ENCODE results near the gene PLXND1. TPM values are rescaled to one million over a fixed set of nuclear protein-coding genes. Genes with fewer than 3 reads are reported as not detected.

PLXND1 gene
- total and polyA plus RNA-seq, 9 donors: 91.2 to 175 (median 141) TPM

DNA sequence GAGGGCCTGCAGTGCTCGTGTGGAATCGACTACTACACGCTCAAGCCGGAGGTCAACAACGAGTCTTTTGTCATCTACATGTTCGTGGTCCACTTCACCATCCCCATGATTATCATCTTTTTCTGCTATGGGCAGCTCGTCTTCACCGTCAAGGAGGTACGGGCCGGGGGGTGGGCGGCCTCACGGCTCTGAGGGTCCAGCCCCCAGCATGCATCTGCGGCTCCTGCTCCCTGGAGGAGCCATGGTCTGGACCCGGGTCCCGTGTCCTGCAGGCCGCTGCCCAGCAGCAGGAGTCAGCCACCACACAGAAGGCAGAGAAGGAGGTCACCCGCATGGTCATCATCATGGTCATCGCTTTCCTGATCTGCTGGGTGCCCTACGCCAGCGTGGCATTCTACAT, 74.2 kb downstream of the PLXND1 start:
- H3K4me1 ChIP-seq (ENCODE audit: control insufficient read depth, insufficient read depth, low read length): peaks cover 16% of the 10 kb centered on the region
- WGBS (ENCODE audit: insufficient coverage): 94% methylated on average over 20 of the region's 20 CpGs
- no peaks in the 10 kb centered on the region for H3K36me3 ChIP-seq (ENCODE audit: control insufficient read depth, insufficient read depth, low read length)
- no peak overlapping the region for H3K27ac ChIP-seq (ENCODE audit: low read length)
- no peak for DNase-seq
- H3K27me3 ChIP-seq (ENCODE audit: control insufficient read depth, insufficient read depth, low read length): no peaks in the 10 kb centered on the region
- no peaks in the 10 kb centered on the region for H3K9me3 ChIP-seq (replicated peaks; ENCODE audit: control insufficient read depth, low read depth, low read length)
- no peak overlapping the region for H3K4me3 ChIP-seq (ENCODE audit: low read length)

DNA sequence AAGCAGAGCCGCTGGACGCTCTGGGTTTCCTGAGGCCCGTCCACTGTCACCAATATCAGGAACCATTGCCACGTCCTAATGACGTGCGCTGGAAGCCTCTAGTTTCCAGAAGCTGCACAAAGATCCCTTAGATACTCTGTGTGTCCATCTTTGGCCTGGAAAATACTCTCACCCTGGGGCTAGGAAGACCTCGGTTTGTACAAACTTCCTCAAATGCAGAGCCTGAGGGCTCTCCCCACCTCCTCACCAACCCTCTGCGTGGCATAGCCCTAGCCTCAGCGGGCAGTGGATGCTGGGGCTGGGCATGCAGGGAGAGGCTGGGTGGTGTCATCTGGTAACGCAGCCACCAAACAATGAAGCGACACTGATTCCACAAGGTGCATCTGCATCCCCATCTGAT, 74.8 kb downstream of the PLXND1 start:
- Histone ChIP-seq H3K27ac (ENCODE audit: low read length) (no peak overlapping the region), H3K27me3 (ENCODE audit: control insufficient read depth, insufficient read depth, low read length) (no peaks in the 10 kb centered on the region), H3K4me1 (ENCODE audit: control insufficient read depth, insufficient read depth, low read length) (peaks cover 16% of the 10 kb centered on the region), H3K4me3 (ENCODE audit: low read length) (no peak overlapping the region), H3K9me3 (replicated peaks; ENCODE audit: control insufficient read depth, low read depth, low read length) (no peaks in the 10 kb centered on the region), H3K36me3 (ENCODE audit: control insufficient read depth, insufficient read depth, low read length) (no peaks in the 10 kb centered on the region)
- DNase-seq: no peak
- WGBS (ENCODE audit: insufficient coverage): 94% methylated on average over 9 of the region's 11 CpGs

DNA sequence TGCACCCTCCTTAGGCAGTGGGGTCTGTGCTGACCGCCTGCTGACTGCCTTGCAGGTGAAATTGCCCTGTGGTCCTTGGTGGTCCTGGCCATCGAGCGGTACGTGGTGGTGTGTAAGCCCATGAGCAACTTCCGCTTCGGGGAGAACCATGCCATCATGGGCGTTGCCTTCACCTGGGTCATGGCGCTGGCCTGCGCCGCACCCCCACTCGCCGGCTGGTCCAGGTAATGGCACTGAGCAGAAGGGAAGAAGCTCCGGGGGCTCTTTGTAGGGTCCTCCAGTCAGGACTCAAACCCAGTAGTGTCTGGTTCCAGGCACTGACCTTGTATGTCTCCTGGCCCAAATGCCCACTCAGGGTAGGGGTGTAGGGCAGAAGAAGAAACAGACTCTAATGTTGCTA, 75.7 kb downstream of the PLXND1 start:
- Histone ChIP-seq H3K36me3 (ENCODE audit: control insufficient read depth, insufficient read depth, low read length) (no peaks in the 10 kb centered on the region), H3K27me3 (ENCODE audit: control insufficient read depth, insufficient read depth, low read length) (no peaks in the 10 kb centered on the region), H3K9me3 (replicated peaks; ENCODE audit: control insufficient read depth, low read depth, low read length) (no peaks in the 10 kb centered on the region), H3K4me3 (ENCODE audit: low read length) (no peak overlapping the region), H3K4me1 (ENCODE audit: control insufficient read depth, insufficient read depth, low read length) (peaks cover 16% of the 10 kb centered on the region), H3K27ac (ENCODE audit: low read length) (no peak overlapping the region)
- no peak for DNase-seq
- WGBS (ENCODE audit: insufficient coverage): 96% methylated on average over 13 of the region's 13 CpGs

DNA sequence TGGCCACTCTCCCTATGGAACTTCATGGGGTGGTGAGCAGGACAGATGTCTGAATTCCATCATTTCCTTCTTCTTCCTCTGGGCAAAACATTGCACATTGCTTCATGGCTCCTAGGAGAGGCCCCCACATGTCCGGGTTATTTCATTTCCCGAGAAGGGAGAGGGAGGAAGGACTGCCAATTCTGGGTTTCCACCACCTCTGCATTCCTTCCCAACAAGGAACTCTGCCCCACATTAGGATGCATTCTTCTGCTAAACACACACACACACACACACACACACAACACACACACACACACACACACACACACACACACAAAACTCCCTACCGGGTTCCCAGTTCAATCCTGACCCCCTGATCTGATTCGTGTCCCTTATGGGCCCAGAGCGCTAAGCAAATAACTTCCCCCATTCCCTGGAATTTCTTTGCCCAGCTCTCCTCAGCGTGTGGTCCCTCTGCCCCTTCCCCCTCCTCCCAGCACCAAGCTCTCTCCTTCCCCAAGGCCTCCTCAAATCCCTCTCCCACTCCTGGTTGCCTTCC, 76.2 kb downstream of the PLXND1 start:
- DNase-seq: peak; percentile 31
- Histone ChIP-seq H3K9me3 (replicated peaks; ENCODE audit: control insufficient read depth, low read depth, low read length) (no peaks in the 10 kb centered on the region), H3K4me1 (ENCODE audit: control insufficient read depth, insufficient read depth, low read length) (peaks cover 16% of the 10 kb centered on the region), H3K4me3 (ENCODE audit: low read length) (no peak overlapping the region), H3K27ac (ENCODE audit: low read length) (no peak overlapping the region), H3K36me3 (ENCODE audit: control insufficient read depth, insufficient read depth, low read length) (no peaks in the 10 kb centered on the region), H3K27me3 (ENCODE audit: control insufficient read depth, insufficient read depth, low read length) (no peaks in the 10 kb centered on the region)
- WGBS (ENCODE audit: insufficient coverage): 16% methylated on average over 3 of the region's 6 CpGs

DNA sequence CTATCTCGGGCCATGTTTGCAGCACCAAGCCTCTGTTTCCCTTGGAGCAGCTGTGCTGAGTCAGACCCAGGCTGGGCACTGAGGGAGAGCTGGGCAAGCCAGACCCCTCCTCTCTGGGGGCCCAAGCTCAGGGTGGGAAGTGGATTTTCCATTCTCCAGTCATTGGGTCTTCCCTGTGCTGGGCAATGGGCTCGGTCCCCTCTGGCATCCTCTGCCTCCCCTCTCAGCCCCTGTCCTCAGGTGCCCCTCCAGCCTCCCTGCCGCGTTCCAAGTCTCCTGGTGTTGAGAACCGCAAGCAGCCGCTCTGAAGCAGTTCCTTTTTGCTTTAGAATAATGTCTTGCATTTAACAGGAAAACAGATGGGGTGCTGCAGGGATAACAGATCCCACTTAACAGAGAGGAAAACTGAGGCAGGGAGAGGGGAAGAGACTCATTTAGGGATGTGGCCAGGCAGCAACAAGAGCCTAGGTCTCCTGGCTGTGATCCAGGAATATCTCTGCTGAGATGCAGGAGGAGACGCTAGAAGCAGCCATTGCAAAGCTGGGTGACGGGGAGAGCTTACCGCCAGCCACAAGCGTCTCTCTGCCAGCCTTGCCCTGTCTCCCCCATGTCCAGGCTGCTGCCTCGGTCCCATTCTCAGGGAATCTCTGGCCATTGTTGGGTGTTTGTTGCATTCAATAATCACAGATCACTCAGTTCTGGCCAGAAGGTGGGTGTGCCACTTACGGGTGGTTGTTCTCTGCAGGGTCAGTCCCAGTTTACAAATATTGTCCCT, 76.9 kb downstream of the PLXND1 start:
- Histone ChIP-seq H3K4me3 (ENCODE audit: low read length) (no peak overlapping the region), H3K27ac (ENCODE audit: low read length) (no peak overlapping the region), H3K9me3 (replicated peaks; ENCODE audit: control insufficient read depth, low read depth, low read length) (no peaks in the 10 kb centered on the region), H3K36me3 (ENCODE audit: control insufficient read depth, insufficient read depth, low read length) (no peaks in the 10 kb centered on the region), H3K4me1 (ENCODE audit: control insufficient read depth, insufficient read depth, low read length) (peaks cover 16% of the 10 kb centered on the region), H3K27me3 (ENCODE audit: control insufficient read depth, insufficient read depth, low read length) (no peaks in the 10 kb centered on the region)
- DNase-seq: no peak
- 58% methylated on average over 5 of the region's 12 CpGs for WGBS (ENCODE audit: insufficient coverage)

DNA sequence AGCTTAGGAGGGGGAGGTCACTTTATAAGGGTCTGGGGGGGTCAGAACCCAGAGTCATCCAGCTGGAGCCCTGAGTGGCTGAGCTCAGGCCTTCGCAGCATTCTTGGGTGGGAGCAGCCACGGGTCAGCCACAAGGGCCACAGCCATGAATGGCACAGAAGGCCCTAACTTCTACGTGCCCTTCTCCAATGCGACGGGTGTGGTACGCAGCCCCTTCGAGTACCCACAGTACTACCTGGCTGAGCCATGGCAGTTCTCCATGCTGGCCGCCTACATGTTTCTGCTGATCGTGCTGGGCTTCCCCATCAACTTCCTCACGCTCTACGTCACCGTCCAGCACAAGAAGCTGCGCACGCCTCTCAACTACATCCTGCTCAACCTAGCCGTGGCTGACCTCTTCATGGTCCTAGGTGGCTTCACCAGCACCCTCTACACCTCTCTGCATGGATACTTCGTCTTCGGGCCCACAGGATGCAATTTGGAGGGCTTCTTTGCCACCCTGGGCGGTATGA, 77.8 kb downstream of the PLXND1 start, which contains the start of gene RHO:
Gene RHO, plus strand, starts transcription at position 51 of the 512 bp plus-strand sequence. Its CDS starts 95 bp downstream, at position 146.
- Histone ChIP-seq H3K36me3 (ENCODE audit: control insufficient read depth, insufficient read depth, low read length) (no peaks in the 10 kb centered on the region), H3K4me3 (ENCODE audit: low read length) (no peak within 1 kb of the TSS), H3K4me1 (ENCODE audit: control insufficient read depth, insufficient read depth, low read length) (peaks cover 16% of the 10 kb centered on the region), H3K27me3 (ENCODE audit: control insufficient read depth, insufficient read depth, low read length) (no peaks in the 10 kb centered on the region), H3K9me3 (replicated peaks; ENCODE audit: control insufficient read depth, low read depth, low read length) (no peaks in the 10 kb centered on the region), H3K27ac (ENCODE audit: low read length) (no peak within 1 kb of the TSS)
- DNase-seq: no peak
- 90% methylated on average over 15 of the region's 18 CpGs for WGBS (ENCODE audit: insufficient coverage)

DNA sequence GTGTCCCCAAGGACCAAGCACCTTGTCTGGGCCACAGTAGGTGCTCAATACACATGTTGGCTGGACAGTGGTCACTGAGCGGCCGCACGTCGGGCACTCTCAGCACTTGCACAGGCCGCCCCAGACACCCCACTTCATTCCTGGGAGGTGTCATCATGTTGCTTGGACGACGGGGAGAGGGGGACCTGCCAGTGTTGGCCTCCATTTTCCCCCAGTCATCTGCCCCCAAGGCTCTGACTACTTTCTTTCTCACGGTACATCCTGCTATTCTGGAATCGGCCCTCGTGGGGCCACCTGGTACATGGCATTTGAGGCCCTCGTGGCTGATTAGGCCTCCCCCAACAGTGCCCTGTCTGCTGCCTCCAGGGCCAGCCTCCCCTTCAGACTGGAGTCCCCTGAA, 79.2 kb downstream of the PLXND1 start:
- H3K9me3 ChIP-seq (replicated peaks; ENCODE audit: control insufficient read depth, low read depth, low read length): no peaks in the 10 kb centered on the region
- H3K27me3 ChIP-seq (ENCODE audit: control insufficient read depth, insufficient read depth, low read length): no peaks in the 10 kb centered on the region
- no peaks in the 10 kb centered on the region for H3K36me3 ChIP-seq (ENCODE audit: control insufficient read depth, insufficient read depth, low read length)
- DNase-seq: no peak
- peaks cover 16% of the 10 kb centered on the region for H3K4me1 ChIP-seq (ENCODE audit: control insufficient read depth, insufficient read depth, low read length)
- no peak overlapping the region for H3K4me3 ChIP-seq (ENCODE audit: low read length)
- WGBS (ENCODE audit: insufficient coverage): 86% methylated on average over 9 of the region's 11 CpGs
- H3K27ac ChIP-seq (ENCODE audit: low read length): no peak overlapping the region

DNA sequence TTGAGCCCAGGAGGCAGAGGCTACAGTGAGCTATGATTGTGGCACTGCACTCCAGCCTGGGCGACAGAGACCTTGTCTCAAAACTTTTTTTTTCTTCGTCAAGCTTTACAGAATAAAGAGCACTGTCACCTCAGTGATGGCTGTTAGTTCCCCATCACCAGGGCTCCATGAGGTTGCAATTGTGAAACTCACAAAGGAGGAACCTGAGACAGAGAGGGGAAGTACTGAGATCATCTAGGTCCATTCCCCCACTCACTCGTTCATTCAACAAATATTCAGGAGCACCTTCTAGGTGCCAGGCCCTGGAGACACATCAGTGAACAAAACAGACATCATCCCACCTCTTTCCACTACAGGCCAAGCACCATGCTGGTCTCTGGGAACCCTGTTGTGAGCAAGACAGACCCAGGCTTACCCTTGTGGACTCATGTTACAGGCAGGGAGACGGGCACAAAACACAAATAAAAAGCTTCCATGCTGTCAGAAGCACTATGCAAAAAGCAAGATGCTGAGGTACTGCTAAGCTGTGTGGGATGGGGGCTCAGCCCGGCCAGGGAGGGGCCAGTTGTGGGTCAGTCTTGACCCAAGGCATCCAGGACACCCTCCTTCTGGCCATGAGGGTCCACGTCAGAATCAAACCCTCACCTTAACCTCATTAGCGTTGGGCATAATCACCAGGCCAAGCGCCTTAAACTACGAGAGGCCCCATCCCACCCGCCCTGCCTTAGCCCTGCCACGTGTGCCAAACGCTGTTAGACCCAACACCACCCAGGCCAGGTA, 80.2 kb downstream of the PLXND1 start:
- no peak overlapping the region for H3K27ac ChIP-seq (ENCODE audit: low read length)
- peak; percentile 57 for DNase-seq
- H3K4me3 ChIP-seq (ENCODE audit: low read length): no peak overlapping the region
- no peaks in the 10 kb centered on the region for H3K36me3 ChIP-seq (ENCODE audit: control insufficient read depth, insufficient read depth, low read length)
- no peaks in the 10 kb centered on the region for H3K9me3 ChIP-seq (replicated peaks; ENCODE audit: control insufficient read depth, low read depth, low read length)
- H3K27me3 ChIP-seq (ENCODE audit: control insufficient read depth, insufficient read depth, low read length): no peaks in the 10 kb centered on the region
- H3K4me1 ChIP-seq (ENCODE audit: control insufficient read depth, insufficient read depth, low read length): peaks cover 16% of the 10 kb centered on the region
- 62% methylated on average over 2 of the region's 12 CpGs for WGBS (ENCODE audit: insufficient coverage)

DNA sequence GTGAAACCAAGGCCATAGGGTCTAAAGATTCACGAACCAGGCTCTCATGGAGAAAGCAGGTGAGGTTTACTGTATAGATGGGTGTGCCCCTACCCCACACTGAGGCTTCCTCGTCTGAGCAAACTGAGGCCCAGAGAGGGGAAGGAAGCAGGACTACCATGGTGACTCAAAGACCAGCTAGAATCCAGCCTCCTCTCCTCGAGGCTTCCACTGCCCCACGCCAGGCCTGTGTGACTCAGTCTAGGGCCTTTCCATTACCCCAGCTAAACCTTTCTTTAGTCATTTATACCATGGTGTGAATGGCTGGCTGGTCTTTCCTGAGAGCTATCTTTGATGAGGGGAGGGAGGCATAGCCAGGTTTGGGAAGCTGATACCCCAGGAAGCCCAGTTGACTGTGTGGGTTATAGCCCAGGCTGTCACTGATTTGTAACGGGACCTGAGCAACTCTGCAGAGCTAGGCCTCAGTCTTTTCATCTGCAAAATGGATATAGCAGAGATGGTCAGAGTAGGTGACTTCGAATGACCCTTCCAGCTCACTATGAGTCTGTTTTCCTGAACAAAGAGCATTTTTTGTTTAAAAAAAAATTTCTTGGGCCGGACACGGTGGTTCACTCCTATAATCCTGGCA, 81.0 kb downstream of the PLXND1 start:
- no peak for DNase-seq
- no peaks in the 10 kb centered on the region for H3K27me3 ChIP-seq (ENCODE audit: control insufficient read depth, insufficient read depth, low read length)
- no peaks in the 10 kb centered on the region for H3K9me3 ChIP-seq (replicated peaks; ENCODE audit: control insufficient read depth, low read depth, low read length)
- H3K4me1 ChIP-seq (ENCODE audit: control insufficient read depth, insufficient read depth, low read length): peaks cover 14% of the 10 kb centered on the region
- H3K4me3 ChIP-seq (ENCODE audit: low read length): no peak overlapping the region
- H3K36me3 ChIP-seq (ENCODE audit: control insufficient read depth, insufficient read depth, low read length): no peaks in the 10 kb centered on the region
- 83% methylated on average over 4 of the region's 8 CpGs for WGBS (ENCODE audit: insufficient coverage)
- H3K27ac ChIP-seq (ENCODE audit: low read length): no peak overlapping the region

DNA sequence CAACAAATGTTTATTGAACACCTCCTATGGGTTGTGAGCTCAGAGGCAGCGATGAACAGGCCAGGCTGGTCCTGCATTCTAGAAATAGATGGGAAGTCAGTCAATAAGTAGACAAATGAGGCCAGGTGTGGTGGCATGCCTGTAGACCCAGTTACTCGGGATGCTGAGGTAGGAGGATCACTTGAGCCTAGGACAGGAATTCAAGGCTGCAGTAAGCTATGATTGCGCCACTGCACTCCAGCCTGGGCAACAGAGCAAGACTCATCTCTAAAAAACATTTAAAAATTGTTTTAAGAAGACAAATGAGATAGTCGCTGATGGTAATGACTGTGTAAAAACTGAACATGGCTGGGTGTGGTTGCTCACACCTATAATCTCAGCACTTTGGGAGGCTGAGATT, 82.4 kb downstream of the PLXND1 start:
- no peaks in the 10 kb centered on the region for H3K4me1 ChIP-seq (ENCODE audit: control insufficient read depth, insufficient read depth, low read length)
- no peak overlapping the region for H3K4me3 ChIP-seq (ENCODE audit: low read length)
- no peak overlapping the region for H3K27ac ChIP-seq (ENCODE audit: low read length)
- H3K9me3 ChIP-seq (replicated peaks; ENCODE audit: control insufficient read depth, low read depth, low read length): no peaks in the 10 kb centered on the region
- peaks cover 6% of the 10 kb centered on the region for H3K36me3 ChIP-seq (ENCODE audit: control insufficient read depth, insufficient read depth, low read length)
- WGBS (ENCODE audit: insufficient coverage): 78% methylated on average over 2 of the region's 4 CpGs
- no peaks in the 10 kb centered on the region for H3K27me3 ChIP-seq (ENCODE audit: control insufficient read depth, insufficient read depth, low read length)
- DNase-seq: no peak

Data from muscle of leg (tissue), 11 donors.